ENCODE data around the gene FAM120A. TPM values are rescaled to one million over a fixed set of nuclear protein-coding genes. Genes with fewer than 3 reads are reported as not detected.

The FAM120A gene
- total and polyA plus RNA-seq, 4 donors: 28.3 to 91.0 (median 50.3) TPM

DNA sequence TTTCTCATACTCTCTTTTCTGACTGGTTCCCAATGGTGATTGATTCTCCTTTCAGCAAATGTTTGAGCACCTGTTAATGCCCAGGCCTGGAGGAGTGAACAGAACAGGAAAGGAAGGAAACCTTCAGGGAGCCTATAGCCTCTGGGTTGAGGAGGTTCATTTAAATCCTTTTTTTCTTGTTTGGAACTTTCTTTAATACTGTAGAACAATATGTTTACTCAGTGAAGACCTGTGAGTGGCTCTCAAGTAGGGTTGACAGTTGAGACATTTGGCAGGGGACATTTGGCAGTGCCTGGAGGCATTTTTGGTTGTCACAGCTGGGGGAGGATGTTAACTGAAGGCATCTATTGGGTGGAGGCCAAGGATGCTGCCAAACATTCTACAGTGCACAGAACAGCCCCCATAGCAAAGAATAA, 8.0 kb downstream of the FAM120A start (continued):
- TF ChIP-seq FOXA2 (IDR thresholded peaks at IDR 0.05) (no peak), NR2F2 (IDR thresholded peaks at IDR 0.05) (no peak), HNF4A (conservative IDR thresholded peaks at IDR 0.05) (no peak), EGR1 (IDR thresholded peaks at IDR 0.05; ENCODE audit: low read depth in 2 of 2) (no peak), SP1 (IDR thresholded peaks at IDR 0.05) (no peak), GABPA (IDR thresholded peaks at IDR 0.05 in 1 of 2, conservative IDR thresholded peaks at IDR 0.05 in 1 of 2) (no peak)
- TF ChIP-seq, protein P1, sequence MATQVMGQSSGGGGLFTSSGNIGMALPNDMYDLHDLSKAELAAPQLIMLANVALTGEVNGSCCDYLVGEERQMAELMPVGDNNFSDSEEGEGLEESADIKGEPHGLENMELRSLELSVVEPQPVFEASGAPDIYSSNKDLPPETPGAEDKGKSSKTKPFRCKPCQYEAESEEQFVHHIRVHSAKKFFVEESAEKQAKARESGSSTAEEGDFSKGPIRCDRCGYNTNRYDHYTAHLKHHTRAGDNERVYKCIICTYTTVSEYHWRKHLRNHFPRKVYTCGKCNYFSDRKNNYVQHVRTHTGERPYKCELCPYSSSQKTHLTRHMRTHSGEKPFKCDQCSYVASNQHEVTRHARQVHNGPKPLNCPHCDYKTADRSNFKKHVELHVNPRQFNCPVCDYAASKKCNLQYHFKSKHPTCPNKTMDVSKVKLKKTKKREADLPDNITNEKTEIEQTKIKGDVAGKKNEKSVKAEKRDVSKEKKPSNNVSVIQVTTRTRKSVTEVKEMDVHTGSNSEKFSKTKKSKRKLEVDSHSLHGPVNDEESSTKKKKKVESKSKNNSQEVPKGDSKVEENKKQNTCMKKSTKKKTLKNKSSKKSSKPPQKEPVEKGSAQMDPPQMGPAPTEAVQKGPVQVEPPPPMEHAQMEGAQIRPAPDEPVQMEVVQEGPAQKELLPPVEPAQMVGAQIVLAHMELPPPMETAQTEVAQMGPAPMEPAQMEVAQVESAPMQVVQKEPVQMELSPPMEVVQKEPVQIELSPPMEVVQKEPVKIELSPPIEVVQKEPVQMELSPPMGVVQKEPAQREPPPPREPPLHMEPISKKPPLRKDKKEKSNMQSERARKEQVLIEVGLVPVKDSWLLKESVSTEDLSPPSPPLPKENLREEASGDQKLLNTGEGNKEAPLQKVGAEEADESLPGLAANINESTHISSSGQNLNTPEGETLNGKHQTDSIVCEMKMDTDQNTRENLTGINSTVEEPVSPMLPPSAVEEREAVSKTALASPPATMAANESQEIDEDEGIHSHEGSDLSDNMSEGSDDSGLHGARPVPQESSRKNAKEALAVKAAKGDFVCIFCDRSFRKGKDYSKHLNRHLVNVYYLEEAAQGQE (IDR thresholded peaks at IDR 0.05): no peak

DNA sequence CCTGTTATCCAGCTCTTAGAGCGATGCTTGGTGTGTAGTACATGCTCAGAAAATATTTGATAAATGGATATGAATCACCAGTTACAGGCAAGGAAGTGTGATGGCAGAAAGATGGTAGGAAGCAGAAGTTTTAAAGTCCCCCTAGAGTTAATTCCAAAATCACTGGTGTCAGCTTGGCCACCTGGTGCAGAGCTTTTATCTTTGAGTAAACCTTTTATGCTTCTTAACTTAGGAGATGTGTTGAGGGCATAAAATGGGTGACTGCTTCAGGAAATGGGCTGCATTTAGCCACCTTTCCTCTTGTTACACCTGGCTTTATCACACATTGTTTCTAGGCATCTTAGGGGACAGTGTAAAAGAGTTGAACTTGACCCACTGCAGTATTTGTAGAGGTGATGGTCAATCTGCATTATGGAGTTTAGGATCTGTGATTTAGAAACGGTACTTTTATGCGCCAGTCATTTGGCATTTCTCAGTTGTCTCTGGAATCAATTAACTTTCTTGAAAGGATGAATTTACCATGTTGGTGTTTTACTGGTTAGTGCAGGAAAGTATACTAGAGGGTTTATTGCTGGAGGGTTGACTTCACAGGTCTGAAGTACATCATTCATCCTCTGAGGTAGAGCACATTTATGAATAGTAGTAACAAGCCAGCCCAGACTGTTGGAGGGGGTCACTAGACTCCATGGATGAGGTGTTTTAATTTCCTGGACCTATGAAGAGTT, 9.4 kb downstream of the FAM120A start:
- no peak for DNase-seq (ENCODE audit: low spot score)
- no peaks in the 10 kb centered on the region for H3K27me3 ChIP-seq (ENCODE audit: control insufficient read depth in 4 of 4, insufficient read depth in 4 of 4, low read length in 3 of 4)
- no peak overlapping the region for H3K27ac ChIP-seq (ENCODE audit: low read depth in 1 of 2, low read length in 2 of 2)
- peaks cover 13 to 42% (median 18%) of the 10 kb centered on the region in 4 donors for H3K4me1 ChIP-seq (ENCODE audit: control insufficient read depth in 4 of 4, insufficient read depth in 4 of 4, low read length in 3 of 4)
- H3K36me3 ChIP-seq (ENCODE audit: control insufficient read depth in 4 of 4, insufficient read depth in 3 of 4, low read depth in 1 of 4, low read length in 3 of 4): no peaks in the 10 kb centered on the region
- no peak overlapping the region for H3K4me3 ChIP-seq (ENCODE audit: low read depth in 1 of 3, low read length in 3 of 3)
- no peak overlapping the region for H3K9ac ChIP-seq (ENCODE audit: low read depth in 1 of 2, low read length in 2 of 2)
- no peaks in the 10 kb centered on the region for H3K9me3 ChIP-seq (ENCODE audit: control insufficient read depth in 4 of 4, low read length in 3 of 4)
- WGBS: 93% methylated on average over 3 of the region's 3 CpGs
- TF ChIP-seq, protein P2, sequence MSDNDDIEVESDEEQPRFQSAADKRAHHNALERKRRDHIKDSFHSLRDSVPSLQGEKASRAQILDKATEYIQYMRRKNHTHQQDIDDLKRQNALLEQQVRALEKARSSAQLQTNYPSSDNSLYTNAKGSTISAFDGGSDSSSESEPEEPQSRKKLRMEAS (IDR thresholded peaks at IDR 0.05): no peak
- TF ChIP-seq SP1 (IDR thresholded peaks at IDR 0.05): no peak
- no peak for TF ChIP-seq NR2F2 (IDR thresholded peaks at IDR 0.05)
- TF ChIP-seq FOXA2 (IDR thresholded peaks at IDR 0.05): no peak
- no peak for TF ChIP-seq FOXA1 (IDR thresholded peaks at IDR 0.05)
- TF ChIP-seq, protein P3, sequence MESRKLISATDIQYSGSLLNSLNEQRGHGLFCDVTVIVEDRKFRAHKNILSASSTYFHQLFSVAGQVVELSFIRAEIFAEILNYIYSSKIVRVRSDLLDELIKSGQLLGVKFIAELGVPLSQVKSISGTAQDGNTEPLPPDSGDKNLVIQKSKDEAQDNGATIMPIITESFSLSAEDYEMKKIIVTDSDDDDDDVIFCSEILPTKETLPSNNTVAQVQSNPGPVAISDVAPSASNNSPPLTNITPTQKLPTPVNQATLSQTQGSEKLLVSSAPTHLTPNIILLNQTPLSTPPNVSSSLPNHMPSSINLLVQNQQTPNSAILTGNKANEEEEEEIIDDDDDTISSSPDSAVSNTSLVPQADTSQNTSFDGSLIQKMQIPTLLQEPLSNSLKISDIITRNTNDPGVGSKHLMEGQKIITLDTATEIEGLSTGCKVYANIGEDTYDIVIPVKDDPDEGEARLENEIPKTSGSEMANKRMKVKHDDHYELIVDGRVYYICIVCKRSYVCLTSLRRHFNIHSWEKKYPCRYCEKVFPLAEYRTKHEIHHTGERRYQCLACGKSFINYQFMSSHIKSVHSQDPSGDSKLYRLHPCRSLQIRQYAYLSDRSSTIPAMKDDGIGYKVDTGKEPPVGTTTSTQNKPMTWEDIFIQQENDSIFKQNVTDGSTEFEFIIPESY (IDR thresholded peaks at IDR 0.05): no peak
- no peak for TF ChIP-seq YY1 (IDR thresholded peaks at IDR 0.05)
- no peak for TF ChIP-seq EGR1 (IDR thresholded peaks at IDR 0.05; ENCODE audit: low read depth in 2 of 2)
- TF ChIP-seq, protein P4, sequence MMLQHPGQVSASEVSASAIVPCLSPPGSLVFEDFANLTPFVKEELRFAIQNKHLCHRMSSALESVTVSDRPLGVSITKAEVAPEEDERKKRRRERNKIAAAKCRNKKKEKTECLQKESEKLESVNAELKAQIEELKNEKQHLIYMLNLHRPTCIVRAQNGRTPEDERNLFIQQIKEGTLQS (IDR thresholded peaks at IDR 0.05): no peak
- TF ChIP-seq HNF4G (IDR thresholded peaks at IDR 0.05): no peak
- TF ChIP-seq, protein P5, sequence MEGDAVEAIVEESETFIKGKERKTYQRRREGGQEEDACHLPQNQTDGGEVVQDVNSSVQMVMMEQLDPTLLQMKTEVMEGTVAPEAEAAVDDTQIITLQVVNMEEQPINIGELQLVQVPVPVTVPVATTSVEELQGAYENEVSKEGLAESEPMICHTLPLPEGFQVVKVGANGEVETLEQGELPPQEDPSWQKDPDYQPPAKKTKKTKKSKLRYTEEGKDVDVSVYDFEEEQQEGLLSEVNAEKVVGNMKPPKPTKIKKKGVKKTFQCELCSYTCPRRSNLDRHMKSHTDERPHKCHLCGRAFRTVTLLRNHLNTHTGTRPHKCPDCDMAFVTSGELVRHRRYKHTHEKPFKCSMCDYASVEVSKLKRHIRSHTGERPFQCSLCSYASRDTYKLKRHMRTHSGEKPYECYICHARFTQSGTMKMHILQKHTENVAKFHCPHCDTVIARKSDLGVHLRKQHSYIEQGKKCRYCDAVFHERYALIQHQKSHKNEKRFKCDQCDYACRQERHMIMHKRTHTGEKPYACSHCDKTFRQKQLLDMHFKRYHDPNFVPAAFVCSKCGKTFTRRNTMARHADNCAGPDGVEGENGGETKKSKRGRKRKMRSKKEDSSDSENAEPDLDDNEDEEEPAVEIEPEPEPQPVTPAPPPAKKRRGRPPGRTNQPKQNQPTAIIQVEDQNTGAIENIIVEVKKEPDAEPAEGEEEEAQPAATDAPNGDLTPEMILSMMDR (IDR thresholded peaks at IDR 0.05; ENCODE audit: low read depth, low read length, missing input control): no peak
- TF ChIP-seq, protein P1 (IDR thresholded peaks at IDR 0.05): no peak
- no peak for TF ChIP-seq JUND (IDR thresholded peaks at IDR 0.05)
- no peak for TF ChIP-seq GABPA (IDR thresholded peaks at IDR 0.05 in 1 of 2, conservative IDR thresholded peaks at IDR 0.05 in 1 of 2)
